ENCODE measurements around the gene RPS6KA3.

DNA sequence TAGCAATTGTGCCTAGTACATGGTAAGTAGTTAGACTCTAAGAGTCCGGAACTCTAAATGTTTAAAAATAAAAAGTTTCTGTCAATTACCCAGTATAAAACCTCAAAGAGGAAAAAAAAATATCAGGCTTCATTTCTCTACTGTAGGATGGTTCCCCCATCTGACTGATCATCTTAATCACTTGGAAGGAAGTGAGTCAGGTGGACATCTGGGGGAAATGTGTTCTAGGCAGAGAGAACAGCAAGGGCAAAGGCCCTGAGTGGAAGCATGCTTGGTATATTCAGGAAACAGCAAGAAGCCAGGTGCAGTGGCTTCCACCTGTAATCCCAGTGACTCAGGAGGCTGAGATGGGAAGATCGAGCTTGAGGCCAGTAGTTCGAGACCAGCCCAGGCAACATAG, 122.2 kb downstream of the RPS6KA3 start:
- TF ChIP-seq, protein P1, sequence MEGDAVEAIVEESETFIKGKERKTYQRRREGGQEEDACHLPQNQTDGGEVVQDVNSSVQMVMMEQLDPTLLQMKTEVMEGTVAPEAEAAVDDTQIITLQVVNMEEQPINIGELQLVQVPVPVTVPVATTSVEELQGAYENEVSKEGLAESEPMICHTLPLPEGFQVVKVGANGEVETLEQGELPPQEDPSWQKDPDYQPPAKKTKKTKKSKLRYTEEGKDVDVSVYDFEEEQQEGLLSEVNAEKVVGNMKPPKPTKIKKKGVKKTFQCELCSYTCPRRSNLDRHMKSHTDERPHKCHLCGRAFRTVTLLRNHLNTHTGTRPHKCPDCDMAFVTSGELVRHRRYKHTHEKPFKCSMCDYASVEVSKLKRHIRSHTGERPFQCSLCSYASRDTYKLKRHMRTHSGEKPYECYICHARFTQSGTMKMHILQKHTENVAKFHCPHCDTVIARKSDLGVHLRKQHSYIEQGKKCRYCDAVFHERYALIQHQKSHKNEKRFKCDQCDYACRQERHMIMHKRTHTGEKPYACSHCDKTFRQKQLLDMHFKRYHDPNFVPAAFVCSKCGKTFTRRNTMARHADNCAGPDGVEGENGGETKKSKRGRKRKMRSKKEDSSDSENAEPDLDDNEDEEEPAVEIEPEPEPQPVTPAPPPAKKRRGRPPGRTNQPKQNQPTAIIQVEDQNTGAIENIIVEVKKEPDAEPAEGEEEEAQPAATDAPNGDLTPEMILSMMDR (optimal IDR thresholded peaks at IDR 0.05 in 1 of 3, IDR thresholded peaks at IDR 0.05 in 1 of 3, conservative IDR thresholded peaks at IDR 0.05 in 1 of 3; ENCODE audit: extremely low read depth in 1 of 3, insufficient read depth in 2 of 3, low read length in 3 of 3): no peak
- TF ChIP-seq EZH2 (IDR thresholded peaks at IDR 0.05; ENCODE audit: low read length): no peak

Data from keratinocyte (primary cell).